ENCODE measurements around the gene MAP3K4. TPM values are rescaled to one million over a fixed set of nuclear protein-coding genes. Genes with fewer than 3 reads are reported as not detected.

MAP3K4 gene
- total and polyA plus RNA-seq, 10 donors = 11.4 to 65.5 (median 37.0) TPM

DNA sequence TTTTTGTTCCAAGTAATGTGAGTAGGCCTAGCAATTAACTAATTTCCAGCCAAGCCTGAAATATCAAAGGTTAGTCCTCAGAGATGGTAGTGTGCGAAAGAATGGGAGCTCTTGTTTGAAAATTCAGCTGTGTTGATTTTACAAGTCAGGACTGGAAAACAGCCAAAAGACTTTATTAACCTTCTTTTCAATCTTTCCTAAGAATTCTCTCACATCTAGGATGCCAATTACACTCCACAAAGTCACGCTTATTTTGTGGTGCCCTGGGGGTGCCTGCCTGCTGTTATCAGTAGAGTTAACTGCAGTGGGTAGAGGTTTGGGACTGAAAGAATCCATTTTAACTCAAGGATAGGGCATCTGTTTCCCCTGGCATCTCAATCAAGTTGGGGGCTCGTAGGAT is 30.7 kb upstream of the MAP3K4 start:
- TF ChIP-seq POLR2A (IDR thresholded peaks at IDR 0.05) (no peak), POLR2AphosphoS5 (IDR thresholded peaks at IDR 0.05) (no peak)
- TF ChIP-seq, protein P1, sequence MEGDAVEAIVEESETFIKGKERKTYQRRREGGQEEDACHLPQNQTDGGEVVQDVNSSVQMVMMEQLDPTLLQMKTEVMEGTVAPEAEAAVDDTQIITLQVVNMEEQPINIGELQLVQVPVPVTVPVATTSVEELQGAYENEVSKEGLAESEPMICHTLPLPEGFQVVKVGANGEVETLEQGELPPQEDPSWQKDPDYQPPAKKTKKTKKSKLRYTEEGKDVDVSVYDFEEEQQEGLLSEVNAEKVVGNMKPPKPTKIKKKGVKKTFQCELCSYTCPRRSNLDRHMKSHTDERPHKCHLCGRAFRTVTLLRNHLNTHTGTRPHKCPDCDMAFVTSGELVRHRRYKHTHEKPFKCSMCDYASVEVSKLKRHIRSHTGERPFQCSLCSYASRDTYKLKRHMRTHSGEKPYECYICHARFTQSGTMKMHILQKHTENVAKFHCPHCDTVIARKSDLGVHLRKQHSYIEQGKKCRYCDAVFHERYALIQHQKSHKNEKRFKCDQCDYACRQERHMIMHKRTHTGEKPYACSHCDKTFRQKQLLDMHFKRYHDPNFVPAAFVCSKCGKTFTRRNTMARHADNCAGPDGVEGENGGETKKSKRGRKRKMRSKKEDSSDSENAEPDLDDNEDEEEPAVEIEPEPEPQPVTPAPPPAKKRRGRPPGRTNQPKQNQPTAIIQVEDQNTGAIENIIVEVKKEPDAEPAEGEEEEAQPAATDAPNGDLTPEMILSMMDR (IDR thresholded peaks at IDR 0.05 in 8 of 11, conservative IDR thresholded peaks at IDR 0.05 in 3 of 11) = no peak
- no peak for DNase-seq
- H3K27me3 ChIP-seq (replicated peaks in 1 of 7) = peaks cover 0 to 11% (median 0%) of the 10 kb centered on the region in 7 donors
- no peaks in the 10 kb centered on the region for H3K36me3 ChIP-seq
- H3K27ac ChIP-seq = no peak overlapping the region
- no peaks in the 10 kb centered on the region for H3K9me3 ChIP-seq
- H3K4me1 ChIP-seq = no peaks in the 10 kb centered on the region
- H3K4me3 ChIP-seq = no peak overlapping the region
- WGBS, 5 donors = 76 to 85% (median 83%) methylated on average over 3 of the region's 3 CpGs
- intact Hi-C loops (cut with DNase I; ENCODE audit: low total_unique reads) = no loop called here

DNA sequence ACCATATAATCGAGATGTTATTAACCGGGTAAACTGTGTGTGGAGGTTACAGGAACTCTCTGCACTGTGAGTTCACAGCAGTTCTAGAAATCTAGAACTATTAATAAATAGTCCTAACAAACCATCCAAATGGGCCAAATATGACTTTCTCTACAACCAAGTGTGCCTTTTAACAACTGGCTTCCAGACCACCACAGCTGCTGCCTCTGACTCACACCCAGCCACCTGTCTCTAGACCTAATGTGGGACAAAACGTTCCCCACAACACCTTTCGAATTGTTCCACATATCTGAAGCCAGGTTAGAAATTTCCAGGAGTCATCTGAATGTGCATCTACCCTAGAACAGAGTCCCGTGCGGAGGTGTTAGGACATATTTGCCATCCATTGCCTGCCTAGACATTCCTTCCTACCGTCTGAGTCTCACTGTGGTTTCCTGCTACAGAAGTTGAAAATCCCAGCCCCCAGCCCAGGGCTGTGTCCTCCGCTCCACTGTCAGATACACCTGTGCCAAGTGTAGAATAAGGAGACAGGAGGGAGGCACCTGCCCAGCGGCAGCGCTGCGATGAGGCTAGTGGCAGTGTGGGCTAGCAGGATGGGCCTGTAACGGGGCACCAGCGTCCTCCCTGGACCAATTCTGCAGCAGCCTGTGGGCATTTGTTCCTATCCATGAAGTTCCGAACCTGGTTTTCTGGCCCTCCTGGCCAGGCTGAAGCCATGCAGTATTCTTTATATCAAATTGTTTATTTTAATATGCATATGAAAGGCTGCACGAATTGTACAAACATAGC is 28.5 kb upstream of the MAP3K4 start:
- DNase-seq = no peak
- 81 to 92% (median 85%) methylated on average over 13 to 15 of the region's 15 CpGs for WGBS, 5 donors

DNA sequence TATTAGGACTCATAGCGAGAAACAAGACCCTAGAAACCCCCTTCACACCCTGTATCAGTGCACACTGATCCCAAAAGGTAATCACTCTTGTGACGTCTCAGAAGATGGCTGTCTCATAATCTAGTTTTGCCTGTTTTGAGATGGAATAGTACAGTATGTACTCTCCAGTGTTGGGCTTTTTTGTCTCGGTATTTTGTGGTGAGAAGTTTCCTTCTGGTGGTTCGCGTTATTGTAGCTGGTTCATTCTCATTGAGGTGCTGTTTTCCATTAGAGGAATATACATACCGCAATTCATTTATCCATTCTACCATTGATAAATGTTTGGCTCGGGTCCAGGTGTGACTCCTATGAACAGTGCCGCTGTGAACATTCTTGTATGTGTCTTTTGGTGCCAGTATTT is 27.9 kb upstream of the MAP3K4 start:
- 79 to 90% (median 85%) methylated on average over 8 of the region's 8 CpGs for WGBS, 5 donors
- no peaks in the 10 kb centered on the region for H3K9me3 ChIP-seq
- H3K4me3 ChIP-seq = no peak overlapping the region
- H3K27ac ChIP-seq = no peak overlapping the region
- intact Hi-C loops (cut with DNase I; ENCODE audit: low total_unique reads) = no loop called here
- no peak for TF ChIP-seq POLR2A (IDR thresholded peaks at IDR 0.05)
- TF ChIP-seq, protein P1 (IDR thresholded peaks at IDR 0.05 in 8 of 11, conservative IDR thresholded peaks at IDR 0.05 in 3 of 11) = no peak
- no peak for TF ChIP-seq POLR2AphosphoS5 (IDR thresholded peaks at IDR 0.05)
- peaks cover 0 to 4% (median 0%) of the 10 kb centered on the region in 7 donors for H3K27me3 ChIP-seq (replicated peaks in 1 of 7)
- H3K4me1 ChIP-seq = no peaks in the 10 kb centered on the region
- DNase-seq = no peak
- no peaks in the 10 kb centered on the region for H3K36me3 ChIP-seq

More for the DNA sequence above, 28.5 kb upstream of the MAP3K4 start:
- TF ChIP-seq, protein P1 (IDR thresholded peaks at IDR 0.05 in 8 of 11, conservative IDR thresholded peaks at IDR 0.05 in 3 of 11) = no peak
- TF ChIP-seq POLR2A (IDR thresholded peaks at IDR 0.05) (no peak), POLR2AphosphoS5 (IDR thresholded peaks at IDR 0.05) (no peak)
- H3K27me3 ChIP-seq (replicated peaks in 1 of 7) = peaks cover 0 to 4% (median 0%) of the 10 kb centered on the region in 7 donors
- no peaks in the 10 kb centered on the region for H3K4me1 ChIP-seq
- intact Hi-C loops (cut with DNase I; ENCODE audit: low total_unique reads) = no loop called here
- H3K9me3 ChIP-seq = no peaks in the 10 kb centered on the region
- H3K4me3 ChIP-seq = no peak overlapping the region
- no peak overlapping the region for H3K27ac ChIP-seq
- no peaks in the 10 kb centered on the region for H3K36me3 ChIP-seq

DNA sequence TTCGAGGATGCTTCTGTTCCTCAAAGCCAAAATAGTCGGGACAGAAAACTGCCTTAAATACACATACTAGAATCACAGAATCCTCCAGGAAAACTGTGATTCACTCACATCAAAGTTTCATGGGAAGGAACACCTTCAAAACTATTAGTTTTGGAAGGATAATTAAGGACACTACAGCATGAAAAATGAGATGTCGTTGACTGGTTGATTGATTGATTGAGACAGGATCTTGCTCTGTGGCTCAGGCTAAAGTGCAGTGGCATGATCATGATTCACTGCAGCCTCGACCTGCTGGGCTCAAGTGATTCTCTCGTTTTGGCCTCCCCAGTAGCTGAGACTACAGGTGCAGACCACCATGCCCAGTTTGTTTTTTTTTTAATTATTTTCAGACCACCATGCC is 25.7 kb upstream of the MAP3K4 start:
- H3K27me3 ChIP-seq (replicated peaks in 1 of 7) = peaks cover 0 to 12% (median 0%) of the 10 kb centered on the region in 7 donors
- H3K9me3 ChIP-seq = no peaks in the 10 kb centered on the region
- H3K4me3 ChIP-seq = no peak overlapping the region
- intact Hi-C loops (cut with DNase I; ENCODE audit: low total_unique reads) = no loop called here
- WGBS, 5 donors = 67 to 77% (median 72%) methylated on average over 5 of the region's 5 CpGs
- no peaks in the 10 kb centered on the region for H3K4me1 ChIP-seq
- TF ChIP-seq POLR2AphosphoS5 (IDR thresholded peaks at IDR 0.05) (no peak), POLR2A (IDR thresholded peaks at IDR 0.05) (no peak)
- TF ChIP-seq, protein P1 (IDR thresholded peaks at IDR 0.05 in 8 of 11, conservative IDR thresholded peaks at IDR 0.05 in 3 of 11) = no peak
- no peak overlapping the region for H3K27ac ChIP-seq
- no peak for DNase-seq
- H3K36me3 ChIP-seq = no peaks in the 10 kb centered on the region

All from spleen (tissue), 11 donors.